Gastrocnemius medialis (tissue), 4 donors: ENCODE measurements around the gene LDB3.

ENCODE experiments used
- POLR2A ChIP-seq, 2 donors: fragments of 450-650 bp; IDR thresholded peaks; one replicate each; pipeline ENCODE4 v1.6.1; 2017; ENCODE audit warnings: antibody characterized with exemption in 2 of 2, mild to moderate bottlenecking in 2 of 2, moderate library complexity in 2 of 2
- TF ChIP-seq, protein P1 (sequence below), 5 experiments: fragments of 450-650 bp in 3 of 5; fragments of 200-600 bp in 2 of 5; sonication (generic) in 2 of 5; IDR thresholded peaks in 4 of 5; conservative IDR thresholded peaks in 1 of 5; 1 replicate in 4 of 5; 2 replicates in 1 of 5; pipeline ENCODE4 v1.5.1; 2016 to 2019; ENCODE audit warnings: antibody characterized with exemption in 5 of 5, mild to moderate bottlenecking in 3 of 5, moderate library complexity in 3 of 5

DNA sequence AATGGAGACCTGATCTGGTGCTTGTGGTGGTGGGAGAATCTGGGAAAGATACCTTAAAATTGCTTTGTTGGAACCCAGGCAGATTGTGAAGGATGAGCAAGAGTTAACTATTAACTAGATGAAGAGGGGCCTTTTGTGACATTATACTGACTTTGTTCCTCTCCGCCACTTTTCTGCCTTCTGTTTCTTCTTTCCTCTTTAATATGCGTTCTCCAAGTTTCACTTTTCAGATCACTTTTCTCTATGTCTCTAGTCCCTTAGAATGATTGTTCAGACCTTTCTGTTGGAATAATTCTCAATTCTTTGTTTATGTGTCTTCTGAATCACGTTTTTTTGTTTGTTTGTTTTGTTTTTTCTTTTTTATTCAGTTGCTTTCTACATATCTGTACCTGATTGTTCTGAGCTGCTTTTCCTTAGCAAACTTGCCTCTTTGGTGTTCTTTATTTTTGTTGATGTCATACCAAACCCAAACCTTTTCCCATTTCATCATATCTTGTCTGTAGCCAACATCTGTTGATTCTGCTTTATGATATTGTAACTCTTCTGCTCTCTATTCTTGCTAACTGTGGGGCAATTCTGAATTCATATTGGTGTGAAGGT, 90.9 kb downstream of the LDB3 start:
- TF ChIP-seq, protein P1, sequence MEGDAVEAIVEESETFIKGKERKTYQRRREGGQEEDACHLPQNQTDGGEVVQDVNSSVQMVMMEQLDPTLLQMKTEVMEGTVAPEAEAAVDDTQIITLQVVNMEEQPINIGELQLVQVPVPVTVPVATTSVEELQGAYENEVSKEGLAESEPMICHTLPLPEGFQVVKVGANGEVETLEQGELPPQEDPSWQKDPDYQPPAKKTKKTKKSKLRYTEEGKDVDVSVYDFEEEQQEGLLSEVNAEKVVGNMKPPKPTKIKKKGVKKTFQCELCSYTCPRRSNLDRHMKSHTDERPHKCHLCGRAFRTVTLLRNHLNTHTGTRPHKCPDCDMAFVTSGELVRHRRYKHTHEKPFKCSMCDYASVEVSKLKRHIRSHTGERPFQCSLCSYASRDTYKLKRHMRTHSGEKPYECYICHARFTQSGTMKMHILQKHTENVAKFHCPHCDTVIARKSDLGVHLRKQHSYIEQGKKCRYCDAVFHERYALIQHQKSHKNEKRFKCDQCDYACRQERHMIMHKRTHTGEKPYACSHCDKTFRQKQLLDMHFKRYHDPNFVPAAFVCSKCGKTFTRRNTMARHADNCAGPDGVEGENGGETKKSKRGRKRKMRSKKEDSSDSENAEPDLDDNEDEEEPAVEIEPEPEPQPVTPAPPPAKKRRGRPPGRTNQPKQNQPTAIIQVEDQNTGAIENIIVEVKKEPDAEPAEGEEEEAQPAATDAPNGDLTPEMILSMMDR (IDR thresholded peaks at IDR 0.05 in 4 of 5, conservative IDR thresholded peaks at IDR 0.05 in 1 of 5), result no peak
- no peak for TF ChIP-seq POLR2A (IDR thresholded peaks at IDR 0.05)
